Measurements from ENCODE around the gene PCDHAC1.

The PCDHAC1 gene

GRCh38 chr5:140967226-140967893 is 41.3 kb downstream of the PCDHAC1 start:
- DNase-seq: no peak

GRCh38 chr5:140969880-140970279 is 43.8 kb downstream of the PCDHAC1 start:
- no peak for DNase-seq

- DNase-seq: no peak
These were observed 47.5 kb downstream of the PCDHAC1 start for GRCh38 chr5:140973550-140973949.

- no peak for DNase-seq
These were observed 50.9 kb downstream of the PCDHAC1 start for GRCh38 chr5:140977003-140977402.

GRCh38 chr5:140978260-140978659 is 52.2 kb downstream of the PCDHAC1 start:
- DNase-seq: no peak

GRCh38 chr5:140978983-140979382 is 52.9 kb downstream of the PCDHAC1 start:
- no peak for DNase-seq
